Glutamatergic neuron (in vitro differentiated cells): ENCODE measurements around the gene ZNF76. TPM values are rescaled to one million over a fixed set of nuclear protein-coding genes. Genes with fewer than 3 reads are reported as not detected.

Source experiments
- DNase-seq: peaks from one replicate; pipeline ENCODE4 v3.0.0; 2022
- H3K27ac Mint-ChIP-seq: one replicate; pipeline ENCODE4 v1.8.0; 2020; ENCODE audit warnings: mild to moderate bottlenecking, mixed read lengths, inconsistent platforms; ENCODE audit not compliant: unreplicated experiment
- H3K27me3 Mint-ChIP-seq: one replicate; pipeline ENCODE4 v1.8.0; 2020; ENCODE audit warnings: mild to moderate bottlenecking, moderate library complexity, mixed read lengths, inconsistent platforms; ENCODE audit not compliant: unreplicated experiment
- H3K36me3 Mint-ChIP-seq: one replicate; pipeline ENCODE4 v1.8.0; 2020; ENCODE audit warnings: mild to moderate bottlenecking, mixed read lengths, inconsistent platforms; ENCODE audit not compliant: unreplicated experiment
- H3K4me1 Mint-ChIP-seq: one replicate; pipeline ENCODE4 v1.8.0; 2020; ENCODE audit warnings: mild to moderate bottlenecking, low read depth, mixed read lengths, inconsistent platforms; ENCODE audit not compliant: unreplicated experiment
- H3K4me3 Mint-ChIP-seq: one replicate; pipeline ENCODE4 v1.8.0; 2020; ENCODE audit warnings: mild to moderate bottlenecking, mixed read lengths, inconsistent platforms; ENCODE audit not compliant: unreplicated experiment
- H3K9me3 Mint-ChIP-seq: one replicate; pipeline ENCODE4 v1.8.0; 2020; ENCODE audit warnings: mild to moderate bottlenecking, moderate library complexity, mixed read lengths, inconsistent platforms; ENCODE audit not compliant: unreplicated experiment
- total RNA-seq: library from RNA; stranded (reverse); fragmentation: NEBNext Ultra II Directional; extraction: Animal tissue kit (Norgen Biotek cat#: 25700); gene quantifications from one replicate; pipeline ENCODE4 v1.2.1, GENCODE V29; 2021; ENCODE audit not compliant: unreplicated experiment
- TF ChIP-seq, protein P1 (sequence below): fragments of 200-600 bp; sonication (generic); IDR thresholded peaks from one replicate; pipeline ENCODE4 v1.5.0; 2021; ENCODE audit not compliant: partially characterized antibody, unreplicated experiment

The ZNF76 gene
- total RNA-seq, 1 donor from 2014 or later, result 38.3 TPM

DNA sequence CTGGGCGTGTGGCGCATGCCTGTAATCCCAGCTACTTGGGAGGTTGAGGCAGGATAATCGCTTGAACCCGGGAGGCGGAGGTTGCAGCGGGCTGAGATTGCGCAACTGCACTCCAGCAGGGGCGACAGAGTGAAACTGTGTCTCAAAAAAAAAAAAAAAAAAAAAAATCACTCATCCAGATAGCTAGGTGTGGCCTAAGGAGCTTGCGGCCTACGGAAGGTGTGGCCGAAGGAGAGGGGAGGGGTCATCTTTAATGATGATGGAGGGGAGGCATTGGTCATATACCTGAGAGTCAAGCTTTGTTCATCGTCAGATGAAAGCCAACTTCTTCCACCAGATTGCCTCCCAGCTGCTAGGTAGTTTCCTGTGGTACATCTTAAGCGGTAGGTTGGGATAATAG lies 82.0 kb downstream of the ZNF76 start:
- Mint-ChIP-seq H3K9me3 (peaks cover 8% of the 10 kb centered on the region), H3K4me3 (peak overlapping the region; percentile 42), H3K27ac (peak overlapping the region; percentile 52), H3K4me1 (peaks cover 20% of the 10 kb centered on the region), H3K36me3 (peaks cover 5% of the 10 kb centered on the region), H3K27me3 (peaks cover 6% of the 10 kb centered on the region)
- TF ChIP-seq, protein P1, sequence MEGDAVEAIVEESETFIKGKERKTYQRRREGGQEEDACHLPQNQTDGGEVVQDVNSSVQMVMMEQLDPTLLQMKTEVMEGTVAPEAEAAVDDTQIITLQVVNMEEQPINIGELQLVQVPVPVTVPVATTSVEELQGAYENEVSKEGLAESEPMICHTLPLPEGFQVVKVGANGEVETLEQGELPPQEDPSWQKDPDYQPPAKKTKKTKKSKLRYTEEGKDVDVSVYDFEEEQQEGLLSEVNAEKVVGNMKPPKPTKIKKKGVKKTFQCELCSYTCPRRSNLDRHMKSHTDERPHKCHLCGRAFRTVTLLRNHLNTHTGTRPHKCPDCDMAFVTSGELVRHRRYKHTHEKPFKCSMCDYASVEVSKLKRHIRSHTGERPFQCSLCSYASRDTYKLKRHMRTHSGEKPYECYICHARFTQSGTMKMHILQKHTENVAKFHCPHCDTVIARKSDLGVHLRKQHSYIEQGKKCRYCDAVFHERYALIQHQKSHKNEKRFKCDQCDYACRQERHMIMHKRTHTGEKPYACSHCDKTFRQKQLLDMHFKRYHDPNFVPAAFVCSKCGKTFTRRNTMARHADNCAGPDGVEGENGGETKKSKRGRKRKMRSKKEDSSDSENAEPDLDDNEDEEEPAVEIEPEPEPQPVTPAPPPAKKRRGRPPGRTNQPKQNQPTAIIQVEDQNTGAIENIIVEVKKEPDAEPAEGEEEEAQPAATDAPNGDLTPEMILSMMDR, result no peak
- DNase-seq, result no peak

DNA sequence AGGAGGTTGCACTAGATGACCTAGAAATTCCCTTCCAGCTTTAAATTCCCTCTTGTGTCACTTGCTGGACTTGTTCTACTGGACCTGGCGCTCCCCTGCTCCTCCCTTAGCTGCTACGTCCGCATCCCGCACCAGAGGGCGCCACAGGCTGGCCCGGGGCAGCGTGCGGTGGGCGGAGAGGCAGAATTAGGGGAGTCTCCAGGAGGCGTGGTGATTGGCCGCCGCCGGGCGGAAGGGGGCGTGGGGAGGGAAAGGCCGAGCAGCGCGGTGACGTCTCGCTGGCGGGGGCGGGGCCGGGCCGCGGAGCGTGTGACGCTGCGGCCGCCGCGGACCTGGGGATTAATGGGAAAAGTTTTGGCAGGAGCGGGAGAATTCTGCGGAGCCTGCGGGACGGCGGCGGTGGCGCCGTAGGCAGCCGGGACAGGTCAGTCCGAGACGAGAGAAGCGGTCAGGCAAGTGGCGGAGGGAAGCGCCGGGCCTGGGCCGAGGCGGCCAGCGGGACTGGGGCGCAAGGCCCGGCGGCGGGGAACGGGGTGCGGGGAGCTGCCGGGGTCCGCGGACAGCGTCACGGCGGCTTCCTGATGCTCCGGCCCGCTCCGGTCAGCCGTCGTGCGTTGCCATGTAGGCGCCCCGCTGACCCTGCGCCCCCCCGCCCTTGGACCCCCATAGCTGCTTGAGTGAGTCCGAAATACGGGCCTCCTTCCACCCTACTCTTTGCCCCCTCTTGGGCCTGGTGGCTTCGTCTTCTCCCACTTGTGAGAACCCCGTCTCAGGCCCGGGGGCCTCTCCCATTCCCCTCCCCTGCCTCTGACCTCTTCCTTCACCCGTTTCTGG lies 82.9 kb downstream of the ZNF76 start, which contains the start of gene PPARD:
Gene PPARD, plus strand, starts transcription at position 301 of the 834 bp plus-strand sequence. CDS start 68,530 bp downstream, outside the sequence.
- Mint-ChIP-seq H3K4me1 (peaks cover 24% of the 10 kb centered on the region), H3K27me3 (peaks cover 5% of the 10 kb centered on the region), H3K9me3 (peaks cover 9% of the 10 kb centered on the region), H3K36me3 (peaks cover 5% of the 10 kb centered on the region), H3K27ac (peak within 1 kb of the TSS; percentile 52), H3K4me3 (peak within 1 kb of the TSS; percentile 93)
- TF ChIP-seq, protein P1, result peak; percentile 90
- peak; percentile 99 for DNase-seq

GRCh38 chr6:35343092-35343834 lies 83.7 kb downstream of the ZNF76 start:
- peak overlapping the region; percentile 39 for H3K27ac Mint-ChIP-seq
- TF ChIP-seq, protein P1, result no peak
- H3K36me3 Mint-ChIP-seq, result peaks cover 5% of the 10 kb centered on the region
- peaks cover 5% of the 10 kb centered on the region for H3K27me3 Mint-ChIP-seq
- no peak for DNase-seq
- peaks cover 25% of the 10 kb centered on the region for H3K4me1 Mint-ChIP-seq
- peak overlapping the region; percentile 93 for H3K4me3 Mint-ChIP-seq
- H3K9me3 Mint-ChIP-seq, result peaks cover 9% of the 10 kb centered on the region

- DNase-seq, result no peak
- peak overlapping the region; percentile 56 for H3K27ac Mint-ChIP-seq
- peaks cover 9% of the 10 kb centered on the region for H3K9me3 Mint-ChIP-seq
- peak overlapping the region; percentile 93 for H3K4me3 Mint-ChIP-seq
- peaks cover 25% of the 10 kb centered on the region for H3K4me1 Mint-ChIP-seq
- peaks cover 5% of the 10 kb centered on the region for H3K27me3 Mint-ChIP-seq
- TF ChIP-seq, protein P1, result no peak
- peaks cover 4% of the 10 kb centered on the region for H3K36me3 Mint-ChIP-seq
These were observed 84.5 kb downstream of the ZNF76 start for GRCh38 chr6:35343835-35344550.

Other genes starting within 250 kb of the ZNF76 start
- not detected for gene TCP11, start 118.4 kb upstream of the ZNF76 start, total RNA-seq
- gene SCUBE3, start 45.8 kb upstream of the ZNF76 start, total RNA-seq, result 0.25 TPM
- gene DEF6, start 38.1 kb downstream of the ZNF76 start, total RNA-seq, result 1.8 TPM
- 37.5 TPM for gene PPARD, start 82.8 kb downstream of the ZNF76 start, total RNA-seq
- gene FANCE, start 192.6 kb downstream of the ZNF76 start, total RNA-seq, result 33.4 TPM
- gene RPL10A, start 208.7 kb downstream of the ZNF76 start, total RNA-seq, result 690 TPM
- 50.0 TPM for gene TEAD3, start 237.3 kb downstream of the ZNF76 start, total RNA-seq